HCT116 (cell line): ENCODE results near the gene UBAP2. TPM values are rescaled to one million over a fixed set of nuclear protein-coding genes. Genes with fewer than 3 reads are reported as not detected.

ENCODE experiments used
- ATAC-seq: fragments of 200-7000 bp; cut with Tn5 transposase; 2 replicates; pipeline ENCODE4 v1.9.1; 2020; ENCODE audit warnings: mild to moderate bottlenecking, moderate library complexity
- BruUV-seq: library from RNA; stranded (reverse); fragments of 400-500 nt; replicated peaks from 2 replicates; lab custom pipeline; 2021; lab: Mats Ljungman, UMichigan
- CTCF ChIA-PET: fragments of 300-600 bp; sonication (Branson Sonifier 250); formaldehyde crosslinking; loops from one replicate; lab custom pipeline; 2021; ENCODE audit warnings: antibody characterized with exemption; lab: Charles Lee
- POLR2A ChIA-PET: fragments of 300-600, 350-600 bp; sonication (Branson Sonifier 250); formaldehyde crosslinking; loops from one replicate; lab custom pipeline; 2021; ENCODE audit warnings: antibody characterized with exemption; lab: Charles Lee
- RAD21 ChIA-PET, 2 experiments: fragments of 300-600 bp; sonication (Branson Sonifier 250); formaldehyde crosslinking; loops; one replicate each; lab custom pipeline; 2023; ENCODE audit warnings: low total read pairs in 2 of 2; ENCODE audit not compliant: uncharacterized antibody in 2 of 2, unreplicated experiment in 2 of 2, low non-redundant PET in 1 of 2; lab: Charles Lee
- DNase-seq: peaks from one replicate; pipeline ENCODE4 v3.0.0-alpha.2; 2010; ENCODE audit warnings: low read depth, low spot score
- H2AFZ ChIP-seq: fragments of 200-600 bp; shearing (Covaris generic), sonication (generic); 2 replicates; pipeline ENCODE4 v1.6.1; 2017; ENCODE audit warnings: low read depth, mixed run types, mixed read lengths, antibody characterized with exemption, low read length; ENCODE audit not compliant: poor library complexity, severe bottlenecking
- H3K27ac ChIP-seq: 2 replicates; pipeline ENCODE4 v1.5.1; 2012; ENCODE audit warnings: low read depth, low read length
- H3K27me3 ChIP-seq: fragments of 200-600 bp; sonication (generic); 2 replicates; pipeline ENCODE4 v1.6.1; 2016; ENCODE audit warnings: mixed run types, low read length, mixed read lengths; ENCODE audit not compliant: insufficient read depth
- H3K36me3 ChIP-seq, 2 experiments: fragments of 200-500 bp in 1 of 2; fragments of 200-600 bp in 1 of 2; sonication (Bioruptor generic) in 1 of 2; sonication (generic) in 1 of 2; 2 replicates each; pipeline versions ENCODE4 v1.5.1 to v1.6.1; 2014 to 2016; ENCODE audit warnings: low read length in 2 of 2, inconsistent platforms in 1 of 2, mixed read lengths in 1 of 2, mixed run types in 1 of 2; ENCODE audit not compliant: insufficient read depth in 2 of 2, control insufficient read depth in 1 of 2
- H3K4me1 ChIP-seq, 2 experiments: fragments of 200-600 bp in 1 of 2; sonication (generic) in 1 of 2; 2 replicates each; pipeline versions ENCODE4 v1.5.1 to v1.6.1; 2012 to 2017; ENCODE audit warnings: low read length in 2 of 2, inconsistent platforms in 1 of 2, mild to moderate bottlenecking in 1 of 2, mixed read lengths in 1 of 2, mixed run types in 1 of 2, moderate library complexity in 1 of 2; ENCODE audit not compliant: insufficient read depth in 2 of 2, control insufficient read depth in 1 of 2
- H3K4me2 ChIP-seq: fragments of 200-600 bp; sonication (generic); 2 replicates; pipeline ENCODE4 v1.6.1; 2017; ENCODE audit warnings: mixed run types, low read length, mixed read lengths
- H3K4me3 ChIP-seq, 2 experiments: fragments of 200-600 bp in 1 of 2; sonication (generic) in 1 of 2; replicated peaks in 1 of 2; 2 replicates each; pipeline ENCODE4 v1.5.1; 2011 to 2016; ENCODE audit warnings: low read length in 2 of 2, control low read depth in 1 of 2, low read depth in 1 of 2, mild to moderate bottlenecking in 1 of 2, mixed read lengths in 1 of 2, mixed run types in 1 of 2
- H3K79me2 ChIP-seq: fragments of 200-600 bp; sonication (generic); 2 replicates; pipeline ENCODE4 v1.6.1; 2017; ENCODE audit warnings: mild to moderate bottlenecking, mixed run types, low read length, moderate library complexity, mixed read lengths; ENCODE audit not compliant: insufficient read depth
- H3K9ac ChIP-seq: fragments of 200-600 bp; sonication (generic); 2 replicates; pipeline ENCODE4 v1.6.1; 2016; ENCODE audit warnings: low read length, mixed read lengths
- H3K9me2 ChIP-seq: fragments of 200-600 bp; sonication (generic), shearing (Covaris generic); 2 replicates; pipeline ENCODE4 v1.6.1; 2017; ENCODE audit warnings: mixed run types, mild to moderate bottlenecking, moderate library complexity; ENCODE audit not compliant: insufficient read depth
- H3K9me3 ChIP-seq, 2 experiments: fragments of 200-500 bp in 1 of 2; fragments of 200-600 bp in 1 of 2; sonication (Bioruptor generic) in 1 of 2; sonication (generic) in 1 of 2; 2 replicates each; pipeline ENCODE4 v1.6.1; 2014 to 2017; ENCODE audit warnings: low read length in 2 of 2, mixed read lengths in 2 of 2, inconsistent platforms in 1 of 2, low read depth in 1 of 2, mild to moderate bottlenecking in 1 of 2, mixed run types in 1 of 2, moderate library complexity in 1 of 2; ENCODE audit not compliant: control insufficient read depth in 1 of 2, insufficient read depth in 1 of 2
- H4K20me1 ChIP-seq: fragments of 200-600 bp; sonication (generic), shearing (Covaris generic); 2 replicates; pipeline ENCODE4 v1.6.1; 2017; ENCODE audit warnings: mixed run types, mild to moderate bottlenecking, moderate library complexity; ENCODE audit not compliant: insufficient read depth
- ATF3 ChIP-seq: IDR thresholded peaks from 2 replicates; pipeline ENCODE4 v1.6.1; 2012
- EGR1 ChIP-seq: IDR thresholded peaks from 2 replicates; pipeline ENCODE4 v1.6.1; 2012; ENCODE audit warnings: low read depth
- ELF1 ChIP-seq: IDR thresholded peaks from 2 replicates; pipeline ENCODE4 v1.6.1; 2012; ENCODE audit warnings: low read depth, borderline replicate concordance
- FOSL1 ChIP-seq: IDR thresholded peaks from 2 replicates; pipeline ENCODE4 v1.6.1; 2012; ENCODE audit warnings: low read depth
- REST ChIP-seq: IDR thresholded peaks from 2 replicates; pipeline ENCODE4 v1.6.1; 2012; ENCODE audit warnings: low read depth
- SRF ChIP-seq: IDR thresholded peaks from 2 replicates; pipeline ENCODE4 v1.6.1; 2012; ENCODE audit warnings: low read depth
- intact Hi-C: fragments of 100-400 bp; cut with micrococcal nuclease; formaldehyde crosslinking; loops from 2 replicates; pipeline ENCODE4 v1.10.0; 2022
- total RNA-seq: library from RNA; stranded (reverse); gene quantifications from one replicate; pipeline ENCODE4 v1.2.1, GENCODE V29; 2021; ENCODE audit not compliant: unreplicated experiment

The UBAP2 gene
- total RNA-seq, 1 experiment from 2014 or later = 51.3 TPM

GRCh38 chr9:33995449-33995848 lies 53.2 kb downstream of the UBAP2 start:
- peaks cover 14 to 34% of the 10 kb centered on the region in 2 experiments; a peak in 3 of 4 replicates for H3K36me3 ChIP-seq
- CTCF ChIA-PET = no interaction called here
- POLR2A ChIA-PET = no interaction called here

More at GRCh38 chr9:33995449-33995848, 53.2 kb downstream of the UBAP2 start:
- ATAC-seq = no peak
- TF ChIP-seq FOSL1 (no peak), EGR1 (no peak), ELF1 (no peak), SRF (no peak), REST (no peak), ATF3 (no peak)
- Histone ChIP-seq H3K9me3 (no peaks in the 10 kb centered on the region), H3K27me3 (no peaks in the 10 kb centered on the region), H3K79me2 (peaks cover 68% of the 10 kb centered on the region), H2AFZ (no peak overlapping the region), H3K4me2 (no peak overlapping the region), H3K4me3 (no peak overlapping the region), H3K27ac (no peak overlapping the region), H3K4me1 (no peaks in the 10 kb centered on the region), H3K9me2 (no peaks in the 10 kb centered on the region), H4K20me1 (no peaks in the 10 kb centered on the region), H3K9ac (no peak overlapping the region)
- intact Hi-C loops = no loop called here
- RAD21 ChIA-PET = no interaction called here
- DNase-seq = no peak
- no TSS peak for BruUV-seq
